HG02970 (cell line): Measurements from ENCODE around the gene PLCB3.
A peak's percentile ranks its signal among the peaks of the same experiment; 100 is the strongest.

Source experiments
- ATAC-seq: cut with Tn5 transposase; IDR thresholded peaks from one replicate; pipeline ENCODE4 v1.9.1; 2021; ENCODE audit warnings: mild to moderate bottlenecking, moderate library complexity, moderate number of reproducible peaks; ENCODE audit not compliant: unreplicated experiment, low FRiP score

PLCB3 gene

GRCh38 chr11:64220271-64220670, 31.1 kb upstream of the PLCB3 start:
- ATAC-seq: no peak

GRCh38 chr11:64220798-64221197, 30.5 kb upstream of the PLCB3 start:
- no peak for ATAC-seq

- no peak for ATAC-seq
Measured at GRCh38 chr11:64222651-64223000, 28.7 kb upstream of the PLCB3 start.

GRCh38 chr11:64223001-64223651, 28.2 kb upstream of the PLCB3 start:
- ATAC-seq: no peak

GRCh38 chr11:64224151-64224890, 27.0 kb upstream of the PLCB3 start:
- ATAC-seq: no peak

GRCh38 chr11:64224891-64225607, 26.3 kb upstream of the PLCB3 start:
- ATAC-seq: no peak

GRCh38 chr11:64225608-64226506, 25.5 kb upstream of the PLCB3 start, which contains the start of the genes NUDT22 and TRPT1:
TSS of gene NUDT22 (plus strand) at chr11:64226274. CDS start at chr11:64226653, 379 bp downstream.
TSS of gene TRPT1 (minus strand) at chr11:64226186. CDS start at chr11:64225860, 326 bp downstream.
- peak; percentile 56 for ATAC-seq

GRCh38 chr11:64226507-64227051, 24.8 kb upstream of the PLCB3 start:
- no peak for ATAC-seq

- ATAC-seq: no peak
Measured at GRCh38 chr11:64227405-64227956, 23.8 kb upstream of the PLCB3 start.

GRCh38 chr11:64229090-64229743, 22.1 kb upstream of the PLCB3 start:
- no peak for ATAC-seq

GRCh38 chr11:64229744-64230170, 21.6 kb upstream of the PLCB3 start:
- no peak for ATAC-seq

GRCh38 chr11:64230171-64230984, 21.0 kb upstream of the PLCB3 start, which contains the start of gene DNAJC4:
TSS of gene DNAJC4 (plus strand) at chr11:64230548. CDS start at chr11:64230855, 307 bp downstream.
- ATAC-seq: peak; percentile 40

GRCh38 chr11:64230985-64231365, 20.4 kb upstream of the PLCB3 start:
- no peak for ATAC-seq

GRCh38 chr11:64231546-64231945, 19.8 kb upstream of the PLCB3 start:
- no peak for ATAC-seq

GRCh38 chr11:64232182-64232966, 19.0 kb upstream of the PLCB3 start:
- ATAC-seq: no peak

- no peak for ATAC-seq
Measured at GRCh38 chr11:64232967-64233315, 18.4 kb upstream of the PLCB3 start.

- ATAC-seq: peak; percentile 38
Measured at GRCh38 chr11:64233913-64234586, 17.3 kb upstream of the PLCB3 start, which contains the start of gene VEGFB. TSS of gene VEGFB (plus strand) at chr11:64234584. CDS start at chr11:64234834, 250 bp downstream.
